Activated CD4-positive, alpha-beta T cell treated with anti-CD3 and anti-CD28 coated beads for 36 hours (primary cell): ENCODE data around the gene MSRB2. TPM values are rescaled to one million over a fixed set of nuclear protein-coding genes. Genes with fewer than 3 reads are reported as not detected.

ENCODE experiments used
- ATAC-seq: fragments of 200-7000 bp; cut with Tn5 transposase; one replicate; pipeline ENCODE4 v1.10.0; 2021; ENCODE audit warnings: mild to moderate bottlenecking, moderate library complexity
- CTCF ChIA-PET: fragments of 350-600 bp; sonication (Branson Sonifier 250); formaldehyde crosslinking; loops from one replicate; lab custom pipeline; 2021; ENCODE audit warnings: antibody characterized with exemption; lab: Charles Lee
- POLR2A ChIA-PET: fragments of 350-600 bp; sonication (Branson Sonifier 250); formaldehyde crosslinking; loops from one replicate; lab custom pipeline; 2021; ENCODE audit warnings: antibody characterized with exemption, inconsistent platforms; lab: Charles Lee
- DNase-seq: peaks from one replicate; pipeline ENCODE4 v3.0.0-alpha.2; 2020
- H3K27ac Mint-ChIP-seq: one replicate; pipeline ENCODE4 v1.8.0; 2021; ENCODE audit warnings: mixed read lengths
- H3K27me3 Mint-ChIP-seq: one replicate; pipeline ENCODE4 v1.8.0; 2021; ENCODE audit warnings: mixed read lengths
- H3K36me3 Mint-ChIP-seq: one replicate; pipeline ENCODE4 v1.8.0; 2021; ENCODE audit warnings: low read depth, mixed read lengths
- H3K4me1 Mint-ChIP-seq: one replicate; pipeline ENCODE4 v1.8.0; 2021; ENCODE audit warnings: mixed read lengths
- H3K4me3 Mint-ChIP-seq: one replicate; pipeline ENCODE4 v1.8.0; 2021; ENCODE audit warnings: mild to moderate bottlenecking, moderate library complexity, mixed read lengths
- H3K9me3 Mint-ChIP-seq: one replicate; pipeline ENCODE4 v1.8.0; 2021; ENCODE audit warnings: low read depth, mixed read lengths
- intact Hi-C, 2 experiments: fragments of 100-400 bp; cut with DNase I in 1 of 2; cut with micrococcal nuclease in 1 of 2; formaldehyde crosslinking; loops; one replicate each; pipeline versions ENCODE4 v1.14.2 to v1.15.1; 2022 to 2024; cut with DNase I, micrococcal nuclease
- total RNA-seq, 2 experiments: library from RNA; stranded (reverse); gene quantifications; one replicate each; pipeline ENCODE4 v1.2.3, GENCODE V29; 2021

Gene MSRB2
- total RNA-seq, 2 experiments from 2014 or later, result 8.2 to 9.0 TPM

DNA sequence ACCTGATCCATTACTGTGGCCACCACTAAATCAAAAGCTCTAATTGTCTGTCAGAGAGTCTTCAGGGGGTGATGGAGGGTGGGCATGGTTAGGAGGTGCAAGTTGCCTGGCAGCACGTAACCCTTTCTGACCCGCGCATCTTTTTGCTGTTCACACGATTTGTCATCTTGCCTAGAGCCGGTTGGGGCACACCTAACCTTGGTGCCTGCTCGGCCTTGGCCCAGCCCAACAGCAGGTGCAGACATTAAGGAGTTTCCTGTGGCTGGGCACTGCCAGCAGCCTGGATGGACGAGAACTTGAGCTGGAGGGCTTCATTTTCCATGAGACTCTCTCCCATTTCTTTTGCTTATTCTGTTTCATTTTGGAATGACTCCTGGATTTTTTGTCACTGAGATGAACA is 55.7 kb downstream of the MSRB2 start:
- Mint-ChIP-seq H3K27me3 (peaks cover 14% of the 10 kb centered on the region), H3K27ac (no peak overlapping the region), H3K4me3 (no peak overlapping the region), H3K9me3 (no peaks in the 10 kb centered on the region), H3K36me3 (no peaks in the 10 kb centered on the region), H3K4me1 (no peaks in the 10 kb centered on the region)
- intact Hi-C loops, result no loop called here
- ChIA-PET CTCF (no interaction called here), POLR2A (no interaction called here)
- DNase-seq, result no peak
- no peak for ATAC-seq

GRCh38 chr10:23155169-23155568 is 59.8 kb downstream of the MSRB2 start:
- ChIA-PET POLR2A (no interaction called here), CTCF (no interaction called here)
- H3K4me1 Mint-ChIP-seq, result peaks cover 6% of the 10 kb centered on the region
- H3K4me3 Mint-ChIP-seq, result no peak overlapping the region
- H3K27ac Mint-ChIP-seq, result no peak overlapping the region
- H3K36me3 Mint-ChIP-seq, result no peaks in the 10 kb centered on the region
- H3K27me3 Mint-ChIP-seq, result peaks cover 26% of the 10 kb centered on the region
- no peaks in the 10 kb centered on the region for H3K9me3 Mint-ChIP-seq
- ATAC-seq (no peak), DNase-seq (no peak)
- intact Hi-C loops, result loop anchor here in 1 of 2 experiments (5.0 kb wide), 2 partner anchors 372 to 1402 kb away; no protein-coding TSS in a partner anchor

- ChIA-PET POLR2A (no interaction called here), CTCF (interaction anchor here (0.7 to 2.2 kb wide), 7 partner anchors 11 to 552 kb away, joined by 3 to 12 read pairs (median 4); no protein-coding TSS in a partner anchor)
- Mint-ChIP-seq H3K27me3 (peaks cover 32% of the 10 kb centered on the region), H3K4me3 (no peak overlapping the region), H3K27ac (no peak overlapping the region), H3K9me3 (no peaks in the 10 kb centered on the region), H3K4me1 (peaks cover 6% of the 10 kb centered on the region), H3K36me3 (no peaks in the 10 kb centered on the region)
- intact Hi-C loops, result loop anchor here in 1 of 2 experiments (1.0 to 5.0 kb wide), 3 partner anchors 371 to 1401 kb away; no protein-coding TSS in a partner anchor
- no peak for DNase-seq
- no peak for ATAC-seq
These were observed 61.2 kb downstream of the MSRB2 start for GRCh38 chr10:23156447-23157150.

DNA sequence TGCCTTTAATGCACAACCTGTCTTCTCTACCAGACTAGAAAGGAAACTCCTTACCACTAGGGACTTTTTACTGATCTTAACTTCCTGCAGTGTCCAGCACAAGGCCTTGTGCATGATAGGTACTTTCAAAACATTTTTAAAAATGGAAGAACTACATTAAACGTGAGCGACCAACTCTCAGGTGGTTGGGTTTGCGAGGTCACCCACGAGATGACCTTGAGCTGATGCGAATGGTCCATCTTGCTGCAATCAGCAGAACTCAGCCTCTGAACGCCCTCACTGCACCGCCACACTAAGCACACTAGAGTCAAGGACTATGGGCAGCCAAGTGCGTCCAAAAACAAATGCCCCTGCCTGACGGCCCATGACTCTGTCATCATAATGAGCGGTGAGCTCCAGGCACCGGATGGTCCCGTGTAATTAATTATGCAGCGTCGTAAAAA is 61.9 kb downstream of the MSRB2 start:
- Mint-ChIP-seq H3K27me3 (peaks cover 32% of the 10 kb centered on the region), H3K4me3 (no peak overlapping the region), H3K27ac (no peak overlapping the region), H3K9me3 (no peaks in the 10 kb centered on the region), H3K36me3 (no peaks in the 10 kb centered on the region), H3K4me1 (peaks cover 6% of the 10 kb centered on the region)
- intact Hi-C loops, result loop anchor here in 1 of 2 experiments (1.0 to 5.0 kb wide), 3 partner anchors 370 to 1400 kb away; no protein-coding TSS in a partner anchor
- CTCF ChIA-PET, result interaction anchor here (0.7 to 2.2 kb wide), 15 partner anchors 10 to 1400 kb away, joined by 3 to 12 read pairs (median 4); no protein-coding TSS in a partner anchor
- POLR2A ChIA-PET, result no interaction called here
- DNase-seq (no peak), ATAC-seq (no peak)

GRCh38 chr10:23157691-23158369 is 62.5 kb downstream of the MSRB2 start:
- POLR2A ChIA-PET, result no interaction called here
- no peak overlapping the region for H3K4me3 Mint-ChIP-seq
- H3K27me3 Mint-ChIP-seq, result peaks cover 32% of the 10 kb centered on the region
- H3K4me1 Mint-ChIP-seq, result peaks cover 6% of the 10 kb centered on the region
- H3K36me3 Mint-ChIP-seq, result no peaks in the 10 kb centered on the region
- ATAC-seq, result peak; percentile 60
- CTCF ChIA-PET, result interaction anchor here (0.5 to 2.2 kb wide), 29 partner anchors 10 to 1400 kb away, joined by 3 to 12 read pairs (median 3); no protein-coding TSS in a partner anchor
- H3K27ac Mint-ChIP-seq, result no peak overlapping the region
- H3K9me3 Mint-ChIP-seq, result no peaks in the 10 kb centered on the region
- no peak for DNase-seq
- intact Hi-C loops, result loop anchor here (1.0 to 5.0 kb wide), 6 partner anchors 135 to 1399 kb away; no protein-coding TSS in a partner anchor

DNA sequence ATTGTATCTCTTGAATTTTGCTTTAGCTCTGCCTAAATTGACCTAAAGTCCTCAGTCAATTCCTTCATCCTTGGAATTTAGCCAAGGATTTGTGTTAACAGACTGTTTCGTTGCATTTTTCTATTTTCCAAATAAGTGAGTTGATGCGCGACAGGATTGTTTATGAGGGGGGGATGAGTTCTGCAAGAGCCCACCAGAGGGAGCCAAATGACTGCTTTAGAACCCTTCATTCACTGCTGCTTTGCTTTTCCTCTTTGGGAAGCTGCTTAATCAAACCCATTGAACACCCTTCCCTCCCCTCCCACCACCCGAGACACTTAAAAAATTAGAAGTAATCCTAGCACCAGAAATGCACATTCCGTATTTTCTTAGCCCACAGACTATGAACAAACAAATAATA is 63.0 kb downstream of the MSRB2 start:
- CTCF ChIA-PET, result interaction anchor here (0.5 to 2.2 kb wide), 25 partner anchors 9 to 1399 kb away, joined by 3 to 12 read pairs (median 3); no protein-coding TSS in a partner anchor

GRCh38 chr10:23171232-23171876 is 76.0 kb downstream of the MSRB2 start:
- Mint-ChIP-seq H3K36me3 (no peaks in the 10 kb centered on the region), H3K27me3 (peaks cover 49% of the 10 kb centered on the region), H3K4me1 (peaks cover 3% of the 10 kb centered on the region), H3K27ac (no peak overlapping the region), H3K4me3 (no peak overlapping the region), H3K9me3 (no peaks in the 10 kb centered on the region)
- ChIA-PET CTCF (no interaction called here), POLR2A (no interaction called here)
- DNase-seq (peak; percentile 35), ATAC-seq (no peak)
- intact Hi-C loops, result no loop called here

More for the DNA sequence above, 63.0 kb downstream of the MSRB2 start:
- peaks cover 32% of the 10 kb centered on the region for H3K27me3 Mint-ChIP-seq
- peaks cover 6% of the 10 kb centered on the region for H3K4me1 Mint-ChIP-seq
- H3K9me3 Mint-ChIP-seq, result no peaks in the 10 kb centered on the region
- H3K36me3 Mint-ChIP-seq, result no peaks in the 10 kb centered on the region
- ATAC-seq (peak; percentile 57), DNase-seq (peak; percentile 58)
- no peak overlapping the region for H3K27ac Mint-ChIP-seq
- intact Hi-C loops, result loop anchor here (1.0 to 5.0 kb wide), 6 partner anchors 135 to 1399 kb away; no protein-coding TSS in a partner anchor
- H3K4me3 Mint-ChIP-seq, result no peak overlapping the region
- POLR2A ChIA-PET, result no interaction called here

Other genes starting within 250 kb of the MSRB2 start
- not detected for gene ARMC3, start 167.5 kb upstream of the MSRB2 start, total RNA-seq
- gene PTF1A, start 96.7 kb downstream of the MSRB2 start, total RNA-seq, result not detected
- gene C10orf67, start 249.2 kb downstream of the MSRB2 start, total RNA-seq, result under 1 TPM; 0.16 to 0.41 TPM